Type B pancreatic cell (in vitro differentiated cells): Measurements from ENCODE around the gene PSME2. TPM values are rescaled to one million over a fixed set of nuclear protein-coding genes. Genes with fewer than 3 reads are reported as not detected.

ENCODE experiments used
- DNase-seq: peaks from one replicate; pipeline ENCODE4 v3.0.0; 2021; ENCODE audit warnings: mixed read lengths; ENCODE audit not compliant: unreplicated experiment; ENCODE audit errors: extremely low spot score
- H3K27ac Mint-ChIP-seq: 2 replicates; pipeline ENCODE4 v1.8.0; 2021; ENCODE audit warnings: mild to moderate bottlenecking, mixed read lengths
- H3K27me3 Mint-ChIP-seq: 2 replicates; pipeline ENCODE4 v1.8.0; 2021; ENCODE audit warnings: mixed read lengths
- H3K36me3 Mint-ChIP-seq: 2 replicates; pipeline ENCODE4 v1.8.0; 2021; ENCODE audit warnings: mixed read lengths
- H3K4me1 Mint-ChIP-seq: one replicate; pipeline ENCODE4 v1.8.0; 2021; ENCODE audit warnings: mixed read lengths; ENCODE audit not compliant: unreplicated experiment
- H3K4me3 Mint-ChIP-seq: 2 replicates; pipeline ENCODE4 v1.8.0; 2021; ENCODE audit warnings: mild to moderate bottlenecking, mixed read lengths
- H3K9me3 Mint-ChIP-seq: 2 replicates; pipeline ENCODE4 v1.8.0; 2021; ENCODE audit warnings: mixed read lengths
- total RNA-seq: library from RNA; stranded (reverse); gene quantifications from 2 replicates; pipeline ENCODE4 v1.2.1, GENCODE V29; 2021; ENCODE audit warnings: low replicate concordance
- TF ChIP-seq, protein P1 (sequence below): fragments of 200-600 bp; sonication (generic); conservative IDR thresholded peaks from 2 replicates; pipeline ENCODE4 v1.5.0; 2021; ENCODE audit warnings: antibody characterized with exemption, mild to moderate bottlenecking

Gene PSME2
- total RNA-seq, 1 donor from 2014 or later, result 155 TPM

GRCh38 chr14:24150567-24150966 lies 4.2 kb upstream of the PSME2 start:
- H3K4me3 Mint-ChIP-seq, result no peak overlapping the region
- no peak overlapping the region for H3K27ac Mint-ChIP-seq
- TF ChIP-seq, protein P1, sequence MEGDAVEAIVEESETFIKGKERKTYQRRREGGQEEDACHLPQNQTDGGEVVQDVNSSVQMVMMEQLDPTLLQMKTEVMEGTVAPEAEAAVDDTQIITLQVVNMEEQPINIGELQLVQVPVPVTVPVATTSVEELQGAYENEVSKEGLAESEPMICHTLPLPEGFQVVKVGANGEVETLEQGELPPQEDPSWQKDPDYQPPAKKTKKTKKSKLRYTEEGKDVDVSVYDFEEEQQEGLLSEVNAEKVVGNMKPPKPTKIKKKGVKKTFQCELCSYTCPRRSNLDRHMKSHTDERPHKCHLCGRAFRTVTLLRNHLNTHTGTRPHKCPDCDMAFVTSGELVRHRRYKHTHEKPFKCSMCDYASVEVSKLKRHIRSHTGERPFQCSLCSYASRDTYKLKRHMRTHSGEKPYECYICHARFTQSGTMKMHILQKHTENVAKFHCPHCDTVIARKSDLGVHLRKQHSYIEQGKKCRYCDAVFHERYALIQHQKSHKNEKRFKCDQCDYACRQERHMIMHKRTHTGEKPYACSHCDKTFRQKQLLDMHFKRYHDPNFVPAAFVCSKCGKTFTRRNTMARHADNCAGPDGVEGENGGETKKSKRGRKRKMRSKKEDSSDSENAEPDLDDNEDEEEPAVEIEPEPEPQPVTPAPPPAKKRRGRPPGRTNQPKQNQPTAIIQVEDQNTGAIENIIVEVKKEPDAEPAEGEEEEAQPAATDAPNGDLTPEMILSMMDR, result no peak
- H3K27me3 Mint-ChIP-seq, result no peaks in the 10 kb centered on the region
- peaks cover 14% of the 10 kb centered on the region for H3K36me3 Mint-ChIP-seq
- peaks cover 21% of the 10 kb centered on the region for H3K4me1 Mint-ChIP-seq
- no peaks in the 10 kb centered on the region for H3K9me3 Mint-ChIP-seq
- DNase-seq, result no peak

DNA sequence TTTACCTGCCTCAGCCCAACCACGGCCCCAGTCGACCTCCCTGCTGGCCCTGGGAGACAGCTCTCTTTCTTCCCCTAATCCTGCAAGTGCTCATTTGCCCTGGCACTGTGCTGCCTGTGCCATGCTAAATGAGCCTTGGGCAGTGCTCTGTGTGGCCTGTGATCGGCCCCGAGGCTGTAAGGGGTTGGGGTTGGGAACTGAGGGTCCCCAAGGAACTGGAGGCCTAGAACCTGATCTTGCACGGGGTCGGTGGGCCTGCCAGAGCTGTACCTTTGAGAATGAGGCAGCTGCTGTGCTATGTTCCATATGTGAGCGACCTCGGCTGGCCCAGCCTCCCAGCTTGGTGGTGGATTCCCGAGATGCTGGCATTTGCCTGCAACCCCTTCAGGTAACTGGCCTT lies 3.7 kb upstream of the PSME2 start:
- H3K36me3 Mint-ChIP-seq, result peaks cover 12% of the 10 kb centered on the region
- TF ChIP-seq, protein P1, result no peak
- no peaks in the 10 kb centered on the region for H3K9me3 Mint-ChIP-seq
- DNase-seq, result no peak
- no peaks in the 10 kb centered on the region for H3K27me3 Mint-ChIP-seq
- peaks cover 24% of the 10 kb centered on the region for H3K4me1 Mint-ChIP-seq
- H3K27ac Mint-ChIP-seq, result no peak overlapping the region
- no peak overlapping the region for H3K4me3 Mint-ChIP-seq

- no peak for DNase-seq
- no peaks in the 10 kb centered on the region for H3K27me3 Mint-ChIP-seq
- H3K9me3 Mint-ChIP-seq, result no peaks in the 10 kb centered on the region
- H3K27ac Mint-ChIP-seq, result no peak overlapping the region
- TF ChIP-seq, protein P1, result no peak
- H3K4me1 Mint-ChIP-seq, result peaks cover 24% of the 10 kb centered on the region
- peaks cover 10% of the 10 kb centered on the region for H3K36me3 Mint-ChIP-seq
- H3K4me3 Mint-ChIP-seq, result peak overlapping the region; percentile 98
Observed at GRCh38 chr14:24149302-24149969, 3.0 kb upstream of the PSME2 start.

DNA sequence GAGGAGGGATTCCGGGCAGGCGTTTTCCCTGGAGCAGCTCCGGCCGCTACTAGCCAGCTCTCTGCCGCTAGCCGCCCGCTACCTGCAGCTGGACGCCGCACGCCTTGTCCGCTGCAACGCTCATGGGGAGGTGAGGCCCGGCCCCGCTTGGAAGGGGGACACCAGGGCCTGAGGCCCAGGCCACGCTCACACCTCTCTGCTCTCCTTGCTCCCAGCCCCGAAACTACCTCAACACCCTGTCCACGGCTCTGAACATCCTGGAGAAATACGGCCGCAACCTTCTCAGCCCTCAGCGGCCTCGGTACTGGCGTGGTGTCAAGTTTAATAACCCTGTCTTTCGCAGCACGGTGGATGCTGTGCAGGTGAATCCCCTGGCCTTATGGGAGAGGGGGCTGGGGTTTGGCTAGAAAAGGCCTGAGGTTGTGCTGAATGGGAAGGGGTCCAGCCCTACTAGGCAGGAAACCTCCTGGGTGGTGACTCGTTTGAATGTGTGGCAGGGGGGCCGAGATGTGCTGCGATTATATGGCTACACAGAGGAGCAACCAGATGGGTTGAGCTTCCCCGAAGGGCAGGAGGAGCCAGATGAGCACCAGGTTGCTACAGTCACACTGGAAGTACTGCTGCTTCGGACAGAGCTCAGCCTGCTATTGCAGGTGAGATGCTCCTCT lies 1.5 kb upstream of the PSME2 start:
- Mint-ChIP-seq H3K9me3 (no peaks in the 10 kb centered on the region), H3K27me3 (no peaks in the 10 kb centered on the region), H3K36me3 (peaks cover 9% of the 10 kb centered on the region), H3K27ac (peak overlapping the region; percentile 46), H3K4me3 (peak overlapping the region; percentile 98), H3K4me1 (peaks cover 29% of the 10 kb centered on the region)
- no peak for DNase-seq
- TF ChIP-seq, protein P1, result no peak

- TF ChIP-seq, protein P1, result no peak
- peaks cover 32% of the 10 kb centered on the region for H3K4me1 Mint-ChIP-seq
Observed at GRCh38 chr14:24146978-24147760, 759 bp upstream of the PSME2 start, which contains the start of gene RNF31. Gene RNF31 (plus strand): TSS chr14:24147498. CDS start chr14:24147699, 201 bp downstream.

More at GRCh38 chr14:24146978-24147760, 759 bp upstream of the PSME2 start, which contains the start of gene RNF31:
- Mint-ChIP-seq H3K4me3 (peak within 1 kb of the TSS; percentile 98), H3K36me3 (peaks cover 9% of the 10 kb centered on the region), H3K27me3 (no peaks in the 10 kb centered on the region), H3K9me3 (no peaks in the 10 kb centered on the region), H3K27ac (peak within 1 kb of the TSS; percentile 92)
- peak; percentile 95 for DNase-seq
